Left lobe of liver (tissue), 2 donors: Measurements from ENCODE around the gene PRR16. TPM values are rescaled to one million over a fixed set of nuclear protein-coding genes. Genes with fewer than 3 reads are reported as not detected.

Source experiments
- ATAC-seq: fragments of 200-7000 bp; cut with Tn5 transposase; one replicate; pipeline ENCODE4 v1.9.1; 2020; ENCODE audit warnings: mild to moderate bottlenecking, moderate library complexity
- DNase-seq: peaks from one replicate; pipeline ENCODE4 v3.0.0-alpha.2; 2020; ENCODE audit warnings: low spot score
- total RNA-seq: library from RNA; stranded (reverse); gene quantifications from one replicate; pipeline ENCODE4 v1.2.1, GENCODE V29; 2021
- donor health status: DM: no; HTN: no; CAD: no; lungs with moderate emphysema.
- donor health status: DM: no; HTN: yes; CAD: no.

Gene PRR16
- total RNA-seq, 1 donor from 2014 or later, result not detected

GRCh38 chr5:120564013-120564412 lies 99.9 kb downstream of the PRR16 start:
- ATAC-seq, result no peak
- no peak for DNase-seq

- DNase-seq (no peak), ATAC-seq (no peak)
Observed at GRCh38 chr5:120567066-120567465, 103.0 kb downstream of the PRR16 start.

GRCh38 chr5:120567921-120568320 lies 103.8 kb downstream of the PRR16 start:
- DNase-seq (no peak), ATAC-seq (no peak)

GRCh38 chr5:120568711-120569110 lies 104.6 kb downstream of the PRR16 start:
- no peak for ATAC-seq
- DNase-seq, result no peak

GRCh38 chr5:120576588-120576987 lies 112.5 kb downstream of the PRR16 start:
- no peak for ATAC-seq

GRCh38 chr5:120582635-120583034 lies 118.5 kb downstream of the PRR16 start:
- DNase-seq (no peak), ATAC-seq (no peak)

More at GRCh38 chr5:120576588-120576987, 112.5 kb downstream of the PRR16 start:
- no peak for DNase-seq

- no peak for ATAC-seq
- no peak for DNase-seq
Observed at GRCh38 chr5:120586646-120587045, 122.5 kb downstream of the PRR16 start.

- DNase-seq (no peak), ATAC-seq (no peak)
Observed at GRCh38 chr5:120591911-120592310, 127.8 kb downstream of the PRR16 start.

GRCh38 chr5:120599576-120599975 lies 135.5 kb downstream of the PRR16 start:
- ATAC-seq (no peak), DNase-seq (no peak)

- no peak for DNase-seq
- no peak for ATAC-seq
Observed at GRCh38 chr5:120600639-120601038, 136.5 kb downstream of the PRR16 start.

- no peak for ATAC-seq
- DNase-seq, result no peak
Observed at GRCh38 chr5:120602033-120602432, 137.9 kb downstream of the PRR16 start.

- DNase-seq (no peak), ATAC-seq (no peak)
Observed at GRCh38 chr5:120604884-120605283, 140.8 kb downstream of the PRR16 start.

GRCh38 chr5:120605325-120606079 lies 141.4 kb downstream of the PRR16 start:
- DNase-seq (no peak), ATAC-seq (no peak)

GRCh38 chr5:120609570-120609969 lies 145.5 kb downstream of the PRR16 start:
- ATAC-seq, result no peak

GRCh38 chr5:120610145-120610544 lies 146.0 kb downstream of the PRR16 start:
- ATAC-seq, result no peak

More at GRCh38 chr5:120609570-120609969, 145.5 kb downstream of the PRR16 start:
- no peak for DNase-seq

GRCh38 chr5:120613729-120614128 lies 149.6 kb downstream of the PRR16 start:
- DNase-seq (no peak), ATAC-seq (no peak)

More at GRCh38 chr5:120610145-120610544, 146.0 kb downstream of the PRR16 start:
- no peak for DNase-seq

- ATAC-seq (no peak), DNase-seq (no peak)
Observed at GRCh38 chr5:120614531-120615180, 150.6 kb downstream of the PRR16 start.

GRCh38 chr5:120615967-120616645 lies 152.0 kb downstream of the PRR16 start:
- DNase-seq (no peak), ATAC-seq (no peak)

- ATAC-seq (no peak), DNase-seq (no peak)
Observed at GRCh38 chr5:120621339-120621738, 157.2 kb downstream of the PRR16 start.

- no peak for ATAC-seq
- no peak for DNase-seq
Observed at GRCh38 chr5:120624021-120624563, 160.0 kb downstream of the PRR16 start.

- no peak for ATAC-seq
- DNase-seq, result no peak
Observed at GRCh38 chr5:120628156-120628555, 164.1 kb downstream of the PRR16 start.
